Urinary bladder (tissue), 4 donors: ENCODE results near the gene ZBTB5. TPM values are rescaled to one million over a fixed set of nuclear protein-coding genes. Genes with fewer than 3 reads are reported as not detected.
"Not testable (repeated sequence)": the region's sequence is repeated elsewhere in the genome, so short reads cannot be mapped to it uniquely, and the experiment has no call there.

ENCODE experiments used
- DNase-seq: peaks from one replicate; pipeline ENCODE4 v3.0.0-alpha.2; 2015; ENCODE audit errors: extremely low spot score
- H3K27ac ChIP-seq: one replicate; pipeline ENCODE4 v1.5.1; 2013; ENCODE audit warnings: low read depth, mild to moderate bottlenecking, moderate library complexity
- H3K36me3 ChIP-seq: one replicate; pipeline ENCODE4 v1.6.1; 2013; ENCODE audit warnings: mild to moderate bottlenecking, moderate library complexity; ENCODE audit not compliant: insufficient read depth
- H3K4me1 ChIP-seq: one replicate; pipeline ENCODE4 v1.6.1; 2013; ENCODE audit warnings: mild to moderate bottlenecking, moderate library complexity; ENCODE audit not compliant: insufficient read depth
- H3K4me3 ChIP-seq: one replicate; pipeline ENCODE4 v1.5.1; 2013; ENCODE audit warnings: low read depth, low read length
- WGBS: extraction: QIAGEN DNeasy Blood & Tissue Kit; methylation state at CpG from one replicate; pipeline ENCODE4 v1.1.7; 2013; 5-methylcytosine and 5-hydroxymethylcytosine counted together
- polyA plus RNA-seq: library from polyadenylated mRNA; stranded (reverse); fragments of 200-250 nt; gene quantifications from one replicate; pipeline ENCODE4 v1.2.3, GENCODE V29; 2013
- total RNA-seq: library from RNA; depleted of rRNA; stranded (reverse); fragments of >200 nt; gene quantifications from one replicate; pipeline ENCODE4 v1.2.3, GENCODE V29; 2014
- donor health status: healthy with polysubstance abuse.
- donor health status: healthy.

The ZBTB5 gene
- total and polyA plus RNA-seq, 2 donors = 8.1 to 14.2 TPM

DNA sequence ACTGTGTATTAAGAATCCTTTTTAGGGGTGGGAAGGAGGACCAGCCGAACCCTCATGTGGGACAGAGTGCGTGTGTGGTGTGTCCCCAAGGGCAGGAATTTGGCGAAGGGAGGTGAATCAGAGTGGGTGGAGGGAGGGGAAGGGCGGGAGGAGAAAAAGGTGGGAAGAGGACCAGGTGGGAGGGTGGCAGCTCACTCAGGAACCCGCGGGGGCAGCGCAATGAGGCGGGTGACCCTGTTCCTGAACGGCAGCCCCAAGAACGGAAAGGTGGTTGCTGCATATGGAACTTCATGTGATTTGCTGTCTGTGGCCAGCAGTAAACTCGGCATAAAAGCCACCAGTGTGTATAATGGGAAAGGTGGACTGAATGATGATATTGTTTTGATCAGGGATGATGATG, 11.7 kb upstream of the ZBTB5 start:
- DNase-seq = no peak
- Histone ChIP-seq H3K4me3 (no peak overlapping the region), H3K4me1 (no peaks in the 10 kb centered on the region), H3K36me3 (no peaks in the 10 kb centered on the region), H3K27ac (no peak overlapping the region)
- WGBS = 75% methylated on average over 11 of the region's 11 CpGs

DNA sequence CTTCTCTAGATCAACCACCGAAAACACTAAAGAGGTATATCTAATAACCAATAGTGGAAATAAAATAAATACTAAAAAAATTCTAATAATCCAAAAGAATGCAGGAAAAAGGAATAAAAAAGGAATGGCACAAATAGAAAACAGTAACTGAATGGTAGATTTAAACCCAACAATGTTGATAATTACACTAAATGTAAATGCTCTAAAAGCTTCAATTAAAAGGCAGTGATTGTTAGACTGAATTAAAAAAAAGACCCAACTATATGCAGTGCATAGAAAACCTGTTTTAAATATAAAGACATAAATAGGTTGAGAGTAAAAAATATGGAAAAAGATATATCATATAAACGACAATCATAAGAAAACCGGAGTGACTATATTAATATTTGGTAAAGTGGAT, 9.2 kb upstream of the ZBTB5 start:
- Histone ChIP-seq H3K4me1 (no peaks in the 10 kb centered on the region), H3K27ac (no peak overlapping the region), H3K4me3 (no peak overlapping the region), H3K36me3 (no peaks in the 10 kb centered on the region)
- no peak for DNase-seq
- WGBS = 77% methylated on average over 3 of the region's 3 CpGs

DNA sequence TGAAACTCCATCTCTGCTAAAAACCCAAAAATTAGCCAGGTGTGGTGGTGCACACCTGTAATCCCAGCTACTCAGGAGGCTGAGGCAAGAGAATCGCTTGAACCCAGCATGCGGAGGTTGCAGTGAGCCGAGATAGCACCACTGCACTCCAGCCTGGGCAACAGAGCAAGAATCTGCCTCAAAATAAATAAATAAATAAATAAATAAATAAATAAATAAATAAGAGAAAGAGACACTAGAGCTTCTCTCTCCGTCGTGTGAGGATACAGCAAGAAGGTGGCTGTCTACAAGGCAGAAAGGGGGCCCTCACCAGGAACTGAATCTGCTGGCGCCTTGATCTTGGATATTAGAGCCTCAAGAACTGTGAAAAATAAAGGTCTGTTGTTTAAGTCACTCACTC, 8.7 kb upstream of the ZBTB5 start:
- not testable (repeated sequence) for H3K36me3 ChIP-seq, H3K4me3 ChIP-seq, H3K27ac ChIP-seq, H3K4me1 ChIP-seq, DNase-seq
- WGBS = 80% methylated on average over 6 of the region's 6 CpGs

DNA sequence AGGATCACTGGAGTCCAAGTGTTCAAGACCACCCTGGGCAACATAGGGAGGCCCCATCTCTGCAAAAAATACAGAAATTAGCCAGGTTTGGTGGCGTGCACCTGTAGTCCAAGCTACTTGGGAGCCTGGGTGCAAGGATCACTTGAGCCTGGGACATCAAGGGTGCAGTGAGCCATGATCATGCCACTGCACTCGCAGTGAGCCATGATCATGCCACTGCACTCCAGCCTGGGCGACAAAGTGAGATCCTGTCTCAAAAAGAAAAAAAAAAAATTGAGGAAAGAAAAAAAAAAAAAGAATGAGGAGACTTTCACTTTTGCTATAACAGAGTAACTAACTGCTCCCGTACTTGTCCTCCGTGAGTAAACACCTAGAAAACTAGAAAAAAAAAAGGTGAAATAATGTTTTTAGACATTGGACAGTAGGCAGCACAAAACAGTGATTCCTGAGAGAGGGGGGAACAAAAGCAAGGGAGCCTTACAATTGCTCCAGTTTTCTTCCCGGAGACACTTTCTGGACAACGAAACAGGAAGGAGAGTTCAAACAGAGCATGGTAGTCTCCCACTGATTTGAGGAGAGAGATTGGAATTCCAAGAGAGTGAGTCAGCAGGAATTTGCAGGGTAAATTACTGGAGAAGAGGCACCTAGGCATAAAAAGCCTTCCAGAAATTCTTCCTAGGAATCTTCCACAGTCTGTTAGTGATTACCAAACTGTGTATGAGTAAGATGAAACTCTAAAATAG, 6.9 kb upstream of the ZBTB5 start:
- Histone ChIP-seq H3K36me3 (no peaks in the 10 kb centered on the region), H3K4me3 (peak overlapping the region; percentile 14), H3K27ac (peak overlapping the region; percentile 56), H3K4me1 (no peaks in the 10 kb centered on the region)
- no peak for DNase-seq
- WGBS = 18% methylated on average over 7 of the region's 7 CpGs

DNA sequence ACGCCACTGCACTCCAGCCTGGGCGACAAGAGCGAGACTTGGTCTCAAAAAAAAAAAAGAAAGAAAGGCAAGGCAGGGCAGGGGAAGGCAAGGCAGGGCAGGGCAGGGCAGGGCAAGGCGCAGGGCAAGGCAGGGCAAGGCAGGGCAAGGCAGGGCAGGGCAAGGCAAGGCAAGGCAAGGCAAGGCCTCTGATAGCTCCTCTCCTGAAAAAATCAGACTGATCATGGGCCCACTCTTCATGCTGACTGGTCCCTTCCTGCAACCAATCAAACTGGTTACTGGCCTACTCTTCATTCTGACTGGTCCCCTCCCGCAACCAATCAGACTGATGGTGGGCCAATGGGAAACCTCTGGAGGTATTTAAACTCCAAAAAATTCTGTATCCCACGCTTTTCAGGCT, 3.4 kb upstream of the ZBTB5 start:
- WGBS = 96% methylated on average over 6 of the region's 6 CpGs
- Histone ChIP-seq H3K4me3 (no peak overlapping the region), H3K4me1 (no peaks in the 10 kb centered on the region), H3K27ac (no peak overlapping the region), H3K36me3 (no peaks in the 10 kb centered on the region)
- no peak for DNase-seq

DNA sequence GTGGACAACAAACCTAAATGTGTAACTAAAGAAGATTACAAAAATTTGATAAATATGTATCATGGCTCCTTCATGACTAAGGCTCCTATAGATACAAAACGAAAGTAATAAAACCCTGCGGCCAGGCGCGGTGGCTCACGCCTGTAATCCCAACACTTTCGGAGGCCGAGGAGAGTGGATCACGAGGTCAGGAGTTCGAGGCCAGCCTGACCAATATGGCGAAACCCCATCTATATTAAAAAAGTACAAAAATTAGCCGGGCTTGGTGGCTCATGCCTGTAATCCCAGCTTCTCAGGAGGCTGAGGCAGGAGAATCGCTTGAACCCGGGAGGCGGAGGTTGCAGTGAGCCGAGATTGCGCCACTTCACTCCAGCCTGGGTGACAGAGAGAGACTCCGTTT, 2.3 kb upstream of the ZBTB5 start:
- H3K4me1 ChIP-seq, H3K27ac ChIP-seq, H3K36me3 ChIP-seq, H3K4me3 ChIP-seq, DNase-seq: not testable (repeated sequence)
- 94% methylated on average over 17 of the region's 17 CpGs for WGBS

DNA sequence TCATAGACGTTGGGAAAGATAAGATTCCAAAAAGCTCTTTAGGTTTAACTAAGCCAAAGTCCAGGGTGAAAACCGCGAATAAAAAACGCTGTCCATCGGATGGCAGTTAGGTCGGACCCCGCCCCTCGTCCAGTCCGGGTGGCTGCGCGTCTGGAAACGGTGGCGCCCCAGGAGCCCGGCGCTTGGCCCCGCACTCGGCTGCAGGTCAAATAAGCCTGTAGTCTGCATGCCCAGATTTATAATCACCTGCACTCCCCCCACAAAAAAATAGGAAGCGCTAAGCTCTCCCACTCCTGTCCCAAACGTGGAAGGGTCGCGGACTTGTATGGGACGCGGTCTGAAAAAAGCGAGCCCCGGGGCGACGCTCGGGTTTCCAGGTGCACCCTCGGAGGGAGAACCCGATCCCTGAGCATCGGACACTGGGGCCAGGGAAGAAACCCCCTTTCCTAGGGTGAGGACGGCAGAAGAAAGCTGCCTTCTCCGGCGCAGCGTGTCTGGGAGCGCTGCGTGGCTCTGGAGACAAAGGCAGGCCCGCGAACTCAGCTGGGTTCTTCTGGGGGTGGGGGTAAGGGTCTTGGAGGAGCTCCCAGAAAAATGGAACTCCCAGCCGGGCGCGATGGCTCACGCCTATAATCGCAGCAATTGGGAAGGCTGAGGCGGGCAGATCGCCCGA, 923 bp upstream of the ZBTB5 start:
- H3K4me1 ChIP-seq = no peaks in the 10 kb centered on the region
- WGBS = under 1% methylated on average over 47 of the region's 47 CpGs
- DNase-seq = peak; percentile 37
- H3K4me3 ChIP-seq = peak overlapping the region; percentile 47
- peak overlapping the region; percentile 40 for H3K27ac ChIP-seq
- no peaks in the 10 kb centered on the region for H3K36me3 ChIP-seq

DNA sequence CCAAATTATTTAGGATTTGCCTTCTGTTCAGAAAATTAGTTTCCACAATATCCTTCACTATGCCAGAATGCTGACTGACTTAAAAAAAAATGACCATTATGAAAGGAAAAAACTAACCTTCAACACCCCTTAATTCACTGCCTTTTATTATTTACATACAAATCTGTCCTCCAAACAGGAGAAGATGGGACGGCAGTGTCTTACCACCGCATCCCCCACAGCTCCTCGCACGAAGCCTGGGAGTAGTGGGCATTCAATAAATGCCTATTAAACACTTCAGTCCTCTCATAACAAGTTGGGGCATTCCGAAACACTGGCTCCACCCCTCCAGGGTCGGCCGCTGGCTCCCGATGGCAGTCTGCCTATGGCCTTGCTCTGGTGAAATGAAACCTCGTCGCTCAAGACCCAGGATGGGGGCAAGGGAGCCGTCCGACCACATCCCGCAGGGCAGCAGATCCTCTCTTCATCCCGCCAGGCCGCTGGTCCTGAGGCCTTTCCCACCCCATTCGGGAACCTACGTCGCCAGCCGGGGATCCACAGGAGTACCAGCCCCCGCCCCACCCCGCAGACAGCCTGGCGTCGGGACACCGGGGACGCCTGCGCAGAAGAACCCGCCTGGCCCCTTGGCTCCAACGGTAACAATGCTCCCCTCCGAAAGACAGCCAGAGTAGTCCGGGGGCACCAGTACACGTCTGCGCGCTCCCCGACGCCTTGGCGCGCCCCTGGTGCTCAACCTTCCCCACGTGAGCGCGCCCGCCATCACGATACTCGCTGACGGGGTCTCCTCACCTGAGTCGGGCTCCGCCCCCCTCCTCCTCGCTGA, 613 bp downstream of the ZBTB5 start:
- DNase-seq = peak; percentile 46
- Histone ChIP-seq H3K27ac (peak overlapping the region; percentile 97), H3K36me3 (no peaks in the 10 kb centered on the region), H3K4me3 (peak overlapping the region; percentile 71), H3K4me1 (no peaks in the 10 kb centered on the region)
- under 1% methylated on average over 47 of the region's 47 CpGs for WGBS

DNA sequence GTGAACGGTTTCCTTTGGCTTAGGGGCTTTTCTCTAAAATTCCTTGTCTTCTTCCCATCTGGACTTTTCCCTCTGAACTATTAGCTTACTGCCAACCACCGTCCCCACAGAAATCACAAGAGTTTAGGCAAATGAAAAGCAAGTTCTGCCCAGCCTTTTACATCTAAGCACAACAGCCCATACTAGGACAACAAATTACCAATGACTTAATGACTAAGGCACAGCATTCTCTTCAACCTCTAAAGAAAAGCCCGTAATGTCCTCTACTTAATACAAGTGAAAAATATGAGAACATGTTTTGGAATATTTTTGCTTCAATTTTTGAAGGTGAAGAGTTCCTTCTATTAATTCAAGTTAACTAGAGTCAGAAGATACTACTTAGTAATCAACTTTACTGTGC, 1.2 kb downstream of the ZBTB5 start:
- Histone ChIP-seq H3K4me3 (peak overlapping the region; percentile 12), H3K4me1 (no peaks in the 10 kb centered on the region), H3K36me3 (no peaks in the 10 kb centered on the region), H3K27ac (no peak overlapping the region)
- DNase-seq = no peak
- WGBS = 29% methylated on average over 3 of the region's 3 CpGs

DNA sequence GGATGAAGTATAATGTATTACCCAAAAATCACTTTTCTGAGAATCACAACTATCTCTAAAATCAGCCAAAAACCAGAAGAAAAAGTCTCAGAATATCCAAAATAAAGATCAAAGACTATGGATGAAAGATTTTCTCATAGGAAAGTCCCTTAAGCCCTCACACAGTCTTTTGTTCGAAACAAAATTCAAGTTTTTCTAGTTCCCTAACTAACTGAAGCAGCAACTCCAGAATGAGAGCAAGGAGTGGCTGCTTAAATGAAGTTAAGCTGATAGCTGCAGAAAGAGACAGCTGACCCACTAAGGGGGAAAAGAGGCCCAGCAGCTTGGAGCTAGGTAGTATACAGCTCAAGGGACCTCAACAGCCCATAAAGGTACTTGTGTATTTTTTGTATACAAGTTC, 8.4 kb downstream of the ZBTB5 start:
- no peaks in the 10 kb centered on the region for H3K36me3 ChIP-seq
- H3K4me3 ChIP-seq = no peak overlapping the region
- H3K27ac ChIP-seq = no peak overlapping the region
- 84% methylated on average over 1 of the region's 1 CpG for WGBS
- DNase-seq = no peak
- H3K4me1 ChIP-seq = peaks cover 4% of the 10 kb centered on the region

DNA sequence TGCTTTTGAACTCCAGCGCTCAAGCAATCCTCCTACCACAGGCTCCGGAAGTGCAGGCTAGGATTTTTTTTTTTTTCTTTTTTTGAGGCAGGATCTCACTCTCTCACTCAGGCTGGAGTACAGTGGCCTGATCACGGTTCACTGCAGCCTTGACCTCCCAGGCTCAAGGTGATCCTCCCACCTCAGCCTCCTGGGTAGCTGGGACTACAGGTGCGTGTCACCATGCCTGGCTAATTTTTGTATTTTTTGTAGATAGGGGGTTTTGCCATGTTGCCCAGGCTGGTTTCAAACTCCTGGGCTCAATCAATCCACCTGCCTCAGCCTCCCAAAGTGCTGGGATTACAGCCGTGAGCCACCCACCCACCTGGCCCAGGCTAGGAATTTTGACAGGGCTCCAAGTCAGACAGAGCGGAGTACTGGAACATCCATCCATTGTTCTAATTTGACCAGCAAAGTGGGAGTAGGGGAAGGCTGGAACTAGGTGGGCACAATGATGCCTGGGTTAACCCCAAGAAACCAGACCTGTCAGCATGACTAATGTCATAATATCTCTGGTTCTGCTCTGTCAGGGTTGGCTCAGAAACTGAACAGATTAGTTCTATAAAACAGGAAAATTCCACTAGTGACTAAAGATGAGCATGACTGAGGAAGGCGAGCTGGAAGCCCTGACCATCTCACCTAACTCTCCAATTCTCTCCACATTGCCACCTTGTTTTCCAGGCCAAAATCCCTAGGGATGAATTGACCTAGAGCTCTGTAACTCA, 9.2 kb downstream of the ZBTB5 start:
- Histone ChIP-seq H3K4me1 (peaks cover 4% of the 10 kb centered on the region), H3K4me3 (no peak overlapping the region), H3K36me3 (no peaks in the 10 kb centered on the region), H3K27ac (no peak overlapping the region)
- 81% methylated on average over 7 of the region's 7 CpGs for WGBS
- no peak for DNase-seq

DNA sequence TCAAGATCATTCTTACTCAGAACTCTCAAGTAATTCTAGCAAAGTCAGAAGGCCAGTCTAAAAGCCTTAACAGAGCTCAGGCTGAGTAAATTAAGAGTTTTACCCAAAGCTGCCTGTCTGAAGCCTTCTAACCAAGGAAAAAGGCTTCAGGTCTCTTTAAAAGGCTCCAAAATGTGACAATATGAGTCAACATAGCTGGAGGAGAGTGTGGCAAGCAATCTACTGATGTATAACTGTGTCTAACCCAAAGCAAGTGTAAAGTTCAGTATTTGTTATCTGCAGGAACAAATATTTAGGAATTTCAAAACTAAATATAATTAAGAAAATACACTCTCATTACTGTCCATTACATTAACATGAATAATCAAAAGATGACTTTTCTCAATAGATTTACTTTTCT, 11.0 kb downstream of the ZBTB5 start:
- H3K36me3 ChIP-seq = no peaks in the 10 kb centered on the region
- no peak overlapping the region for H3K27ac ChIP-seq
- H3K4me3 ChIP-seq = no peak overlapping the region
- DNase-seq = no peak
- H3K4me1 ChIP-seq = peaks cover 4% of the 10 kb centered on the region

DNA sequence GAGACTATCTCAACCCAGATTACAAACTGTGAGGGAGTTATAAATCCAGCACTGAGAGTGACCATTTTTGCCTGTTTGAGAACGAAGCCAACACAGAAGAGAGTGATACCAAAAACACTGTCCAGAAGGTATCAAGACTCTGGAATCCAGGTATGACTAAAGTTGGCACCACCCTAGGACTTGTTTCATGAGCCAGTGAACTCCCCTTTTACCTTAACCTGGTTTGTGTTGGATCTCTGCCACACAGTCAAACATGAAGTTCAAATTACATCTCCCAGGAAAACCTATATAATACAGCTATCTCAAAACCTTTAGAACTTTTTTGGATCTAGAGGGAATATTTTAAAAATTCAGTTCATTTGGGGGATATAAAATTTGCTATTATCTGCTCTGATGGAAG, 11.4 kb downstream of the ZBTB5 start:
- no peak for DNase-seq
- Histone ChIP-seq H3K4me1 (peaks cover 4% of the 10 kb centered on the region), H3K27ac (no peak overlapping the region), H3K4me3 (no peak overlapping the region), H3K36me3 (no peaks in the 10 kb centered on the region)
- 90% methylated on average over 1 of the region's 1 CpG for WGBS
